Karpas-422 (cell line): ENCODE measurements around the gene LDLRAP1. TPM values are rescaled to one million over a fixed set of nuclear protein-coding genes. Genes with fewer than 3 reads are reported as not detected.

ENCODE experiments used
- DNase-seq: peaks from one replicate; pipeline ENCODE4 v3.0.0-alpha.2; 2015
- H2AFZ ChIP-seq: fragments of 200-600 bp; sonication (generic); 2 replicates; pipeline ENCODE4 v1.6.1; 2014; ENCODE audit warnings: antibody characterized with exemption, low read length, mixed read lengths
- H3K27ac ChIP-seq: fragments of 200-600 bp; sonication (generic); 2 replicates; pipeline ENCODE4 v1.5.1; 2014; ENCODE audit warnings: mild to moderate bottlenecking, low read length, moderate library complexity
- H3K27me3 ChIP-seq: fragments of 200-600 bp; sonication (generic); 2 replicates; pipeline ENCODE4 v1.6.1; 2014; ENCODE audit warnings: low read length, mixed read lengths
- H3K36me3 ChIP-seq: fragments of 200-600 bp; sonication (generic); 2 replicates; pipeline ENCODE4 v1.6.1; 2014; ENCODE audit warnings: low read length, mixed read lengths; ENCODE audit not compliant: insufficient read depth
- H3K4me1 ChIP-seq: fragments of 200-600 bp; sonication (generic); 2 replicates; pipeline ENCODE4 v1.6.1; 2014; ENCODE audit warnings: mild to moderate bottlenecking, low read length, mixed read lengths
- H3K4me2 ChIP-seq: fragments of 200-600 bp; sonication (generic); 2 replicates; pipeline ENCODE4 v1.6.1; 2014; ENCODE audit warnings: low read length, low read depth, mild to moderate bottlenecking; ENCODE audit not compliant: poor library complexity, severe bottlenecking
- H3K4me3 ChIP-seq: fragments of 200-600 bp; sonication (generic); 2 replicates; pipeline ENCODE4 v1.5.1; 2014; ENCODE audit warnings: mild to moderate bottlenecking, antibody characterized with exemption, low read length, mixed read lengths
- H3K79me2 ChIP-seq: fragments of 200-600 bp; sonication (generic); 2 replicates; pipeline ENCODE4 v1.6.1; 2014; ENCODE audit warnings: mild to moderate bottlenecking, low read length, mixed read lengths
- H3K9ac ChIP-seq: fragments of 200-600 bp; sonication (generic); 2 replicates; pipeline ENCODE4 v1.6.0; 2014; ENCODE audit warnings: low read length
- H3K9me2 ChIP-seq: fragments of 200-600 bp; sonication (generic), shearing (Covaris generic); replicated peaks from 2 replicates; pipeline ENCODE4 v1.6.0; 2014; ENCODE audit warnings: mild to moderate bottlenecking, low read length, moderate library complexity; ENCODE audit not compliant: insufficient read depth
- H3K9me3 ChIP-seq: fragments of 300-700, 200-600 bp; sonication (generic); 2 replicates; pipeline ENCODE4 v1.6.1; 2014; ENCODE audit warnings: low read length, mixed read lengths
- H4K20me1 ChIP-seq: fragments of 200-600 bp; sonication (generic); 2 replicates; pipeline ENCODE4 v1.6.1; 2014; ENCODE audit warnings: mild to moderate bottlenecking, antibody characterized with exemption, low read length, low read depth; ENCODE audit not compliant: insufficient read depth
- total RNA-seq: library from RNA; depleted of rRNA; stranded (reverse); fragments of >200 nt; shearing (Covaris generic); gene quantifications from 2 replicates; pipeline ENCODE4 v1.2.3, GENCODE V29; 2014; ENCODE audit warnings: low replicate concordance

LDLRAP1 gene
- total RNA-seq, 1 experiment from 2014 or later = not detected

- Histone ChIP-seq H2AFZ (no peak overlapping the region), H3K9me3 (no peaks in the 10 kb centered on the region), H3K27ac (no peak overlapping the region), H3K4me1 (no peaks in the 10 kb centered on the region), H3K79me2 (no peaks in the 10 kb centered on the region), H3K4me3 (no peak overlapping the region), H3K36me3 (no peaks in the 10 kb centered on the region), H3K9ac (no peak overlapping the region), H3K27me3 (no peaks in the 10 kb centered on the region), H4K20me1 (no peaks in the 10 kb centered on the region), H3K9me2 (no peaks in the 10 kb centered on the region), H3K4me2 (no peak overlapping the region)
- no peak for DNase-seq
Measured at GRCh38 chr1:25577134-25577920, 33.9 kb downstream of the LDLRAP1 start.

GRCh38 chr1:25579292-25580252 is 36.2 kb downstream of the LDLRAP1 start:
- H3K9ac ChIP-seq = no peak overlapping the region
- H3K79me2 ChIP-seq = no peaks in the 10 kb centered on the region
- H3K36me3 ChIP-seq = no peaks in the 10 kb centered on the region
- H3K27me3 ChIP-seq = no peaks in the 10 kb centered on the region
- no peaks in the 10 kb centered on the region for H3K9me3 ChIP-seq
- no peak overlapping the region for H3K4me2 ChIP-seq
- H4K20me1 ChIP-seq = no peaks in the 10 kb centered on the region
- no peak overlapping the region for H3K4me3 ChIP-seq
- no peaks in the 10 kb centered on the region for H3K9me2 ChIP-seq
- peaks cover 2% of the 10 kb centered on the region for H3K4me1 ChIP-seq
- no peak overlapping the region for H2AFZ ChIP-seq
- no peak for DNase-seq
- no peak overlapping the region for H3K27ac ChIP-seq

GRCh38 chr1:25580927-25581326 is 37.5 kb downstream of the LDLRAP1 start:
- Histone ChIP-seq H3K4me3 (no peak overlapping the region), H3K4me2 (no peak overlapping the region), H3K9me3 (no peaks in the 10 kb centered on the region), H3K4me1 (peaks cover 14% of the 10 kb centered on the region), H3K27ac (no peak overlapping the region), H3K27me3 (no peaks in the 10 kb centered on the region), H3K36me3 (no peaks in the 10 kb centered on the region), H3K9ac (no peak overlapping the region), H4K20me1 (no peaks in the 10 kb centered on the region), H3K9me2 (no peaks in the 10 kb centered on the region), H2AFZ (no peak overlapping the region), H3K79me2 (no peaks in the 10 kb centered on the region)
- no peak for DNase-seq

GRCh38 chr1:25581764-25582163 is 38.4 kb downstream of the LDLRAP1 start:
- Histone ChIP-seq H2AFZ (no peak overlapping the region), H3K9ac (no peak overlapping the region), H3K4me3 (no peak overlapping the region), H3K9me2 (no peaks in the 10 kb centered on the region), H3K9me3 (no peaks in the 10 kb centered on the region), H3K79me2 (no peaks in the 10 kb centered on the region), H3K27me3 (no peaks in the 10 kb centered on the region), H3K4me1 (peaks cover 16% of the 10 kb centered on the region), H3K27ac (no peak overlapping the region), H3K36me3 (no peaks in the 10 kb centered on the region), H3K4me2 (no peak overlapping the region), H4K20me1 (no peaks in the 10 kb centered on the region)
- DNase-seq = no peak

- Histone ChIP-seq H3K9me3 (no peaks in the 10 kb centered on the region), H3K27me3 (no peaks in the 10 kb centered on the region), H3K4me2 (no peak overlapping the region), H3K9ac (no peak overlapping the region), H3K36me3 (no peaks in the 10 kb centered on the region), H3K9me2 (no peaks in the 10 kb centered on the region), H3K27ac (no peak overlapping the region), H4K20me1 (no peaks in the 10 kb centered on the region), H3K4me1 (peaks cover 32% of the 10 kb centered on the region), H3K79me2 (no peaks in the 10 kb centered on the region), H3K4me3 (no peak overlapping the region), H2AFZ (no peak overlapping the region)
- no peak for DNase-seq
Measured at GRCh38 chr1:25583519-25584370, 40.3 kb downstream of the LDLRAP1 start.

- no peak overlapping the region for H3K4me3 ChIP-seq
- no peaks in the 10 kb centered on the region for H3K79me2 ChIP-seq
- H2AFZ ChIP-seq = no peak overlapping the region
- no peak overlapping the region for H3K9ac ChIP-seq
- H3K9me3 ChIP-seq = no peaks in the 10 kb centered on the region
- no peaks in the 10 kb centered on the region for H3K36me3 ChIP-seq
- no peak overlapping the region for H3K27ac ChIP-seq
- H3K4me2 ChIP-seq = no peak overlapping the region
- peaks cover 32% of the 10 kb centered on the region for H3K4me1 ChIP-seq
- DNase-seq = no peak
- H3K9me2 ChIP-seq = no peaks in the 10 kb centered on the region
- H3K27me3 ChIP-seq = no peaks in the 10 kb centered on the region
- H4K20me1 ChIP-seq = no peaks in the 10 kb centered on the region
Measured at GRCh38 chr1:25586181-25586588, 42.8 kb downstream of the LDLRAP1 start.

- Histone ChIP-seq H3K36me3 (no peaks in the 10 kb centered on the region), H2AFZ (no peak overlapping the region), H3K27me3 (no peaks in the 10 kb centered on the region), H3K79me2 (no peaks in the 10 kb centered on the region), H3K9me3 (no peaks in the 10 kb centered on the region), H3K4me1 (peaks cover 32% of the 10 kb centered on the region), H3K27ac (no peak overlapping the region), H3K4me3 (no peak overlapping the region), H3K9ac (no peak overlapping the region), H3K4me2 (peak overlapping the region; percentile 52), H3K9me2 (no peaks in the 10 kb centered on the region), H4K20me1 (no peaks in the 10 kb centered on the region)
- no peak for DNase-seq
Measured at GRCh38 chr1:25587290-25587689, 43.9 kb downstream of the LDLRAP1 start.
